HL-60 (cell line): Measurements from ENCODE around the gene RIN3.

Experiments
- POLR2AphosphoS5 ChIP-seq: IDR thresholded peaks from 2 replicates; pipeline ENCODE4 v1.6.1; 2012; ENCODE audit warnings: low read depth
- SPI1 ChIP-seq: IDR thresholded peaks from 2 replicates; pipeline ENCODE4 v1.6.1; 2012; ENCODE audit warnings: low read depth, mild to moderate bottlenecking, borderline replicate concordance
- TF ChIP-seq, protein P1 (sequence below): IDR thresholded peaks from one replicate; pipeline ENCODE4 v1.5.1; 2011; ENCODE audit warnings: low read length, control low read depth, inconsistent platforms; ENCODE audit not compliant: insufficient read depth

DNA sequence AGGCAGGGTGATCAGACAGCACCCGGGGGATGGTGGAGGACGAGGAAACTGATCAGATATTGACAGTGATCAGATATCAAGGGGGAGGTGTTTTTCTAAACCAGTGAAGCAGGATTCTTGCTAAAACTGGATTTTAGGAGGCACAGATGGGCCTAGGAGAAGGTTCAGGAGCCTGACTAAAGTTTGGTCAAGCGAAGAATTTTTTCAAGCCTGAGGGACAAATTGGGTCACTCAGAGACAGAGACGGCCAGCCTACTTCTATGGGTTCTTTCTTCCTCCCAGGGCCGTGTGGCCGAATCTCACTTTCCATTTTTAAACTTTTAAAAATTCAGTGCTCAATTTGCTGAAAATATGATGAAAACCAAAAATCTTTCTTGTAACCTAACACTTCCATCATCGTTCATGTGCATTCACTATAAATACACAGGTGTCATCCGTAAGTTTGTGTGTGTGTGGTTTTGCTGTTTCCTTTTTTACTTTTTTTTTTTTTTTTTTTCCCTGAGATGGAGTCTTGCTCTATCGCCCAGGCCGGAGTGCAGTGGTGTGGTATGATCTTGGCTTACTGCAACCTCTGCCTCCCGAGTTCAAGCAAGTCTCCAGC, 68.5 kb downstream of the RIN3 start:
- TF ChIP-seq, protein P1, sequence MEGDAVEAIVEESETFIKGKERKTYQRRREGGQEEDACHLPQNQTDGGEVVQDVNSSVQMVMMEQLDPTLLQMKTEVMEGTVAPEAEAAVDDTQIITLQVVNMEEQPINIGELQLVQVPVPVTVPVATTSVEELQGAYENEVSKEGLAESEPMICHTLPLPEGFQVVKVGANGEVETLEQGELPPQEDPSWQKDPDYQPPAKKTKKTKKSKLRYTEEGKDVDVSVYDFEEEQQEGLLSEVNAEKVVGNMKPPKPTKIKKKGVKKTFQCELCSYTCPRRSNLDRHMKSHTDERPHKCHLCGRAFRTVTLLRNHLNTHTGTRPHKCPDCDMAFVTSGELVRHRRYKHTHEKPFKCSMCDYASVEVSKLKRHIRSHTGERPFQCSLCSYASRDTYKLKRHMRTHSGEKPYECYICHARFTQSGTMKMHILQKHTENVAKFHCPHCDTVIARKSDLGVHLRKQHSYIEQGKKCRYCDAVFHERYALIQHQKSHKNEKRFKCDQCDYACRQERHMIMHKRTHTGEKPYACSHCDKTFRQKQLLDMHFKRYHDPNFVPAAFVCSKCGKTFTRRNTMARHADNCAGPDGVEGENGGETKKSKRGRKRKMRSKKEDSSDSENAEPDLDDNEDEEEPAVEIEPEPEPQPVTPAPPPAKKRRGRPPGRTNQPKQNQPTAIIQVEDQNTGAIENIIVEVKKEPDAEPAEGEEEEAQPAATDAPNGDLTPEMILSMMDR, result no peak
- TF ChIP-seq POLR2AphosphoS5, result no peak
- TF ChIP-seq SPI1, result no peak
